Muscle layer of duodenum (tissue), 2 donors: Measurements from ENCODE around the gene HLA-DOB.

Experiments
- H3K27ac ChIP-seq: one replicate; pipeline ENCODE4 v1.7.0; 2013; ENCODE audit warnings: mild to moderate bottlenecking, low read length
- H3K27me3 ChIP-seq: one replicate; pipeline ENCODE4 v1.7.0; 2013; ENCODE audit warnings: low read depth, mild to moderate bottlenecking, control low read depth, low read length
- H3K36me3 ChIP-seq, 2 donors: one replicate each; pipeline ENCODE4 v1.7.0; 2013; ENCODE audit warnings: low read length in 2 of 2, control low read depth in 1 of 2, mild to moderate bottlenecking in 1 of 2; ENCODE audit not compliant: insufficient read depth in 2 of 2, control insufficient read depth in 1 of 2
- H3K4me1 ChIP-seq, 2 donors: one replicate each; pipeline ENCODE4 v1.7.0; 2013; ENCODE audit warnings: low read length in 2 of 2, mild to moderate bottlenecking in 2 of 2, control low read depth in 1 of 2, moderate library complexity in 1 of 2; ENCODE audit not compliant: insufficient read depth in 2 of 2, control insufficient read depth in 1 of 2
- H3K4me3 ChIP-seq, 2 donors: one replicate each; pipeline ENCODE4 v1.7.0; 2013; ENCODE audit warnings: low read length in 2 of 2, low read depth in 1 of 2, mild to moderate bottlenecking in 1 of 2
- H3K9me3 ChIP-seq, 2 donors: one replicate each; pipeline ENCODE4 v1.7.0; 2013; ENCODE audit warnings: low read length in 2 of 2, control low read depth in 1 of 2, mild to moderate bottlenecking in 1 of 2; ENCODE audit not compliant: control insufficient read depth in 1 of 2
- donor health status: healthy.

HLA-DOB gene

GRCh38 chr6:32852844-32853540 is 36.2 kb upstream of the HLA-DOB start:
- no peaks in the 10 kb centered on the region for H3K9me3 ChIP-seq
- no peaks in the 10 kb centered on the region for H3K27me3 ChIP-seq
- H3K4me3 ChIP-seq: peak overlapping the region; percentile 89 to 95
- peak overlapping the region; percentile 96 for H3K27ac ChIP-seq
- peaks cover 32 to 35% of the 10 kb centered on the region in 2 donors for H3K36me3 ChIP-seq
- peaks cover 14 to 26% of the 10 kb centered on the region in 2 donors for H3K4me1 ChIP-seq

- Histone ChIP-seq H3K27me3 (no peaks in the 10 kb centered on the region), H3K4me1 (peaks cover 14 to 26% of the 10 kb centered on the region in 2 donors), H3K9me3 (no peaks in the 10 kb centered on the region), H3K36me3 (peaks cover 30 to 37% of the 10 kb centered on the region in 2 donors), H3K4me3 (peak overlapping the region; percentile 89 to 95), H3K27ac (peak overlapping the region; percentile 96)
These were observed 35.4 kb upstream of the HLA-DOB start for GRCh38 chr6:32852018-32852843.

- Histone ChIP-seq H3K4me3 (no peak overlapping the region), H3K27ac (no peak overlapping the region), H3K36me3 (peaks cover 33 to 39% of the 10 kb centered on the region in 2 donors), H3K9me3 (no peaks in the 10 kb centered on the region), H3K27me3 (no peaks in the 10 kb centered on the region), H3K4me1 (peaks cover 14 to 26% of the 10 kb centered on the region in 2 donors)
These were observed 34.2 kb upstream of the HLA-DOB start for GRCh38 chr6:32851025-32851424.

GRCh38 chr6:32849126-32849525 is 32.3 kb upstream of the HLA-DOB start:
- H3K9me3 ChIP-seq: no peaks in the 10 kb centered on the region
- no peak overlapping the region for H3K4me3 ChIP-seq
- H3K27ac ChIP-seq: no peak overlapping the region
- H3K27me3 ChIP-seq: no peaks in the 10 kb centered on the region
- H3K4me1 ChIP-seq: peaks cover 11 to 24% of the 10 kb centered on the region in 2 donors
- H3K36me3 ChIP-seq: peaks cover 33 to 47% of the 10 kb centered on the region in 2 donors

GRCh38 chr6:32847795-32848194 is 31.0 kb upstream of the HLA-DOB start:
- Histone ChIP-seq H3K36me3 (peaks cover 33 to 47% of the 10 kb centered on the region in 2 donors), H3K9me3 (no peaks in the 10 kb centered on the region), H3K4me1 (peaks cover 11 to 30% of the 10 kb centered on the region in 2 donors), H3K27me3 (no peaks in the 10 kb centered on the region), H3K4me3 (no peak overlapping the region), H3K27ac (no peak overlapping the region)

- H3K27ac ChIP-seq: no peak overlapping the region
- H3K36me3 ChIP-seq: peaks cover 40 to 54% of the 10 kb centered on the region in 2 donors
These were observed 30.2 kb upstream of the HLA-DOB start for GRCh38 chr6:32847004-32847403.

GRCh38 chr6:32845384-32845884 is 28.6 kb upstream of the HLA-DOB start:
- Histone ChIP-seq H3K9me3 (no peaks in the 10 kb centered on the region), H3K4me3 (peak overlapping the region; percentile 83 to 92), H3K4me1 (peaks cover 13 to 26% of the 10 kb centered on the region in 2 donors), H3K27ac (peak overlapping the region; percentile 99), H3K36me3 (peaks cover 46 to 61% of the 10 kb centered on the region in 2 donors), H3K27me3 (no peaks in the 10 kb centered on the region)

More at GRCh38 chr6:32847004-32847403, 30.2 kb upstream of the HLA-DOB start:
- Histone ChIP-seq H3K4me1 (peaks cover 13 to 33% of the 10 kb centered on the region in 2 donors), H3K27me3 (no peaks in the 10 kb centered on the region), H3K9me3 (no peaks in the 10 kb centered on the region), H3K4me3 (no peak overlapping the region)

GRCh38 chr6:32844839-32845383 is 28.1 kb upstream of the HLA-DOB start:
- H3K9me3 ChIP-seq: no peaks in the 10 kb centered on the region
- H3K27me3 ChIP-seq: no peaks in the 10 kb centered on the region
- peaks cover 13 to 26% of the 10 kb centered on the region in 2 donors for H3K4me1 ChIP-seq
- peaks cover 44 to 59% of the 10 kb centered on the region in 2 donors for H3K36me3 ChIP-seq
- peak overlapping the region; percentile 99 for H3K27ac ChIP-seq
- H3K4me3 ChIP-seq: peak overlapping the region; percentile 83 to 92

GRCh38 chr6:32843979-32844838 is 27.4 kb upstream of the HLA-DOB start, which contains the start of gene PSMB8:
TSS of gene PSMB8 (minus strand) at chr6:32844047. CDS start at chr6:32843996, 51 bp downstream.
- no peaks in the 10 kb centered on the region for H3K9me3 ChIP-seq
- peak within 1 kb of the TSS; percentile 83 to 92 for H3K4me3 ChIP-seq
- H3K4me1 ChIP-seq: peaks cover 13 to 26% of the 10 kb centered on the region in 2 donors
- peak within 1 kb of the TSS; percentile 99 for H3K27ac ChIP-seq
- peaks cover 42 to 56% of the 10 kb centered on the region in 2 donors for H3K36me3 ChIP-seq
- no peaks in the 10 kb centered on the region for H3K27me3 ChIP-seq

GRCh38 chr6:32843331-32843978 is 26.7 kb upstream of the HLA-DOB start:
- H3K36me3 ChIP-seq: peaks cover 35 to 52% of the 10 kb centered on the region in 2 donors

More at GRCh38 chr6:32843331-32843978, 26.7 kb upstream of the HLA-DOB start:
- Histone ChIP-seq H3K27me3 (no peaks in the 10 kb centered on the region), H3K4me1 (peaks cover 13 to 26% of the 10 kb centered on the region in 2 donors), H3K9me3 (no peaks in the 10 kb centered on the region), H3K27ac (peak overlapping the region; percentile 99), H3K4me3 (peak overlapping the region; percentile 83 to 92)
